GM19099 (cell line): Measurements from ENCODE around the gene KCNQ5.

ENCODE experiments used
- POLR2A ChIP-seq: IDR thresholded peaks from 3 replicates; pipeline ENCODE4 v1.6.1; 2011; ENCODE audit warnings: low read depth; ENCODE audit not compliant: insufficient read length; ENCODE audit errors: extremely low read depth

KCNQ5 gene

DNA sequence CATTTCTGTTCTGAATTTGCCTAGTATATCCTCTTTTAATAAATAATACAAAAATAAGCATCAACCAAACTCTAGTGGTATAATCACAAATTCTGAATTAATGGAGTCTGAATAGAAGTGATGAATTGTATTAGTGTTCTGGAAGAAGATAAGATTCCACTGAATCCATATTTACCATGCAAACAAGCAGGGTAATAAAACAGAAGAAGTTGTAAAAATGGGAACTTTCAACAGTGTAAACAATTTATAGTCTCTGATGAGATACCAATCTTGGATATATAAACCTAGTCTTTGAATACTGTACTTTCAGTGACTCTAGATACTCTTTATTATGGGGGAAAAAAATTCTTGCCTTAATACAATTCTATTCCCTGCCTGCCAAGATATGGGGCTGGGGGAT, 405.8 kb downstream of the KCNQ5 start:
- TF ChIP-seq POLR2A = no peak

DNA sequence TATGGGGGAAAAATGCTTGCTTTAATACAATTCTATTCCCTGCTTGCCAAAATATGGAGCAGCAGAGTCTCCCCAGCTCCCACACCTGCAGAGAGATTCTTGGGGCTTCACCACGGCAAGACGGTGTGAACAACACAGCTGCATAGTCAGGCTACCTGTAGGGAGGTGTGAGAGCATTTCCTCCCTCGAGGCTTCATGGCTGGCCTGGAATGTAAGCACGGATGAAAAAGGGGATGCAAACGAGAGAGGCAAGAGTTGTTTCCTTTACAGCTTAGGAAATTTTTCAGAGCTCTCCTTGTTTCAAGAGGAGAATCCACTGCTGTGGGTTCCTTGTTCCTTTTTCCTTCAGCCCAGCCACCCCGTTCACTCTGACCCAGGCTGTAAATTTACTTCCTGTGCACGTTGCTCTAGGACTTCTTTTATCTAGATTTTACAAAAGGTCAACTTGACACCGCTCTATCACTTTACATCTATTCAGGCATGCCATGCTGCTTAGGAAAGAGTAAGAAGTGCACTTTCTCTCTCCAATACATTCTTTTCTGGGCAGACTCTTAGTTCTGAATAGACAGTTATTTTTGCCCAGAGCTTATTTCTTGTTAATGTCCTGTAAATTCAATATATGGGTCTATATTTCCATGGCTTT, 406.4 kb downstream of the KCNQ5 start:
- no peak for TF ChIP-seq POLR2A

DNA sequence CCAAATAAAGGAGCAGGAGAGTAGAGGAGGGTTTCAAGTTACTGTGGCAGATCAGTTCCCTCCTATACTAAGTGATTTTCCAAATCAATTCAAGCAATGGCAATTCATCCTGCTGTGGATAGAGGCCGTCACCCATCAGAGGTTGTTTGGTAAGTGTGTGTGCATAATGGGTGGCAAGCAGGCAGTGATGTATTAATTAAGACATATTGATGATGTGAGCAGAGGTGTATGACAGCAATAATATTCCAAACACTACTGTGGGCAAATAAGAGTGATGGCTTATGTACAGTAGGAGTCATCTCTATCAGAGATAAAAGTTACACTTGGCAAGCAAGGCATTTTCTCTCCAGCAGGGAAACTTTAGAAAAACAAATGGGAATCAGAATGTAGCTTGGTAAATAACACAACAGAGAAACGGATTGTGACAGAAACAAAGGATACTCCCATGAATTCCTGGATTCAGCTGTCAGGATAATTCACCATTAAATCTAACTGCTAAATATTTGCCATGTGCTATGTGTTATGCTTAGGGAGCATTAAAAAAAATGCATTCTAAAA, 407.1 kb downstream of the KCNQ5 start:
- TF ChIP-seq POLR2A = no peak

DNA sequence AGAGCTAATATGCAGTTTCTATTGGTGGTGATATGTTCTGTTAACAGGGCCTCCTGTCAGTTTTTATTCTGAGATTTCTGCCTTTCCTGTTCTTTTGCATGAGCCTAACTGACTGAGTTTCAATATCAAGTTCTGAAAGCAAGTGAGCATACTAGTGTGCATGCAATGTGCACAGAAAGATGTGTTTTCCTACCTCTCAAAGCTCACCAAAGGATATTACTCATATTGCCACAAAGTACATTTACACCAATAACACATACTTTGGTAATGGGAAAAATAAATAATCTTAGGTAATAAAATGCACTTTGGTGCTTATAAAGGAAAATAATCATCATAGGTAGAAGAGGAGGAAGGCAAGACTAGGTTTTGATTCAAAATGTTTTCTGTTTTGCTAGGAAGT, 408.4 kb downstream of the KCNQ5 start:
- no peak for TF ChIP-seq POLR2A

- no peak for TF ChIP-seq POLR2A
Measured at GRCh38 chr6:73030791-73031782, 409.2 kb downstream of the KCNQ5 start.

DNA sequence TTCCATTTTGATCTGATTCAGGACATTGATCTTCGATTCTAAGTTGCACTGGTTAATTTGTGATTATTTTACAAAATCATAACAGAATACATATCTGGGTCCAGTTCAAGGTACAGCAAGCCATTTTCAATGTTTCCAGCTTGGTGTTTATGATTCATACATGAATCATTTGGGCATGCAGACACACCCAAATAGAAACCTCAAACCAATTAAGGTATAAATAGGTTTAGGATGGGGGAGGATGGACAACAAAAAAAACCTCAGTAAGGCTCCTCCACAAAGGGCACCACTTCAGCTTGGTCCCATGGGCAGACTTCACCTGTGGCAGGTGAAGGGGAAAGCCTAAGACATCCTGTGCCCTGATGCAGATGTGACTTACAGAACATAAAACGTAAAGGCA, 410.7 kb downstream of the KCNQ5 start:
- no peak for TF ChIP-seq POLR2A

DNA sequence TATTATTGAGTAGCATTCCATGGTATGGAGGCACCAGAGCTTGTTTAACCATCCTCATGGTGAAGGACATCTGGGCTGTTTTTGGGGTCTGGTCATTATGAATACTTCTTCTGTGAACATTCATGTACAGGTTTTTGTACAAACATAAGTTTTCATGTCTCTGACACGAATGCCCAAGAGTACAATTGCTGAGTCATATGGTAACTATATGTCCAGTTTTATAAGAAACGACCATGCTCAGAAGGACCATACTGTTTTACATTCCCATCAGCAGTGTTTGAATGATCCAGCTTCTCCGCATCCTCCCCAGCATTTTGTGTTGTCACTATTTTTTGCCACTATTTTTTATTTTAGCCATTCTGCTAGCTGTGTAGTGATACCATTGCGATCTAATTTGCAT, 414.8 kb downstream of the KCNQ5 start:
- TF ChIP-seq POLR2A = no peak

DNA sequence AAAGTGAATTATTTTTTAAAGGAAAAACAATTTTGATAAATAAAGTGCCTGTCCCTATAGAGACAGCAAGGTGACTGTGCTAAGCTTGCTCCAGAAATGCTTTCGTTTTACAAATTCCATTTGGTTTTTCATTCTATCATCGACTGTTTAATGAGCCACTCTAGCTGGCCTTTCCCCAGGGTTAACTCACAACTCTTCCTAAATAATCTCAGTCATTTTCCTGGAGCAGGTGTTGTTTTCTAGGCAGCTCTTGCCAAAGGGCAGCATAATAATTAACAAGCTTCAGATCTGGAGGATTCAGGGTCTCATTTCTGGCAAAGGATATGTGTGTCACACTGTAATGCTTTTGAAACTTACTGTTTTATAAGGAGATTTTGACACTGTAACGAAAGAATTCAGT, 419.2 kb downstream of the KCNQ5 start:
- no peak for TF ChIP-seq POLR2A

GRCh38 chr6:73042892-73043291, 421.0 kb downstream of the KCNQ5 start:
- TF ChIP-seq POLR2A = no peak

DNA sequence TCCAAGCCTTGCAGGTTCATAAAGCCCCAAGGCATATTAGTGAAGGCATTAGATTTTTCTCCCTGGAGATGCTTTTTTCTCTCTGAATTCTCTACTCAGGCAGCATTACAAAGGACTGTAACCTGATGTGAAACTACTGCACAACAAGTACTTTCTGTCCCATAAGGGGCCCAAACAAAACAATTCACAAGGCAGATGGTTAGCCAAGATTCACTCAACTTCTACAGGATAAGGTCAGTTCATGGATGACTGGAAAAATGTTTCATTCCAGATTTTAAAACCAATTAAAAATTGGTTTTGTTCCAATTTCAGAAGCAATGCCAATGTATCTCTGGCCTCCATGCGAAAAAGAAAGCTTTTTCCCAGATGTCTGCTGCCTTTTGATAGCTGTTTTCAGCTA, 421.6 kb downstream of the KCNQ5 start:
- TF ChIP-seq POLR2A = no peak

GRCh38 chr6:73045609-73046008, 423.7 kb downstream of the KCNQ5 start:
- no peak for TF ChIP-seq POLR2A

- no peak for TF ChIP-seq POLR2A
Measured at GRCh38 chr6:73047801-73048200, 425.9 kb downstream of the KCNQ5 start.

GRCh38 chr6:73049971-73050594, 428.2 kb downstream of the KCNQ5 start:
- TF ChIP-seq POLR2A = no peak

DNA sequence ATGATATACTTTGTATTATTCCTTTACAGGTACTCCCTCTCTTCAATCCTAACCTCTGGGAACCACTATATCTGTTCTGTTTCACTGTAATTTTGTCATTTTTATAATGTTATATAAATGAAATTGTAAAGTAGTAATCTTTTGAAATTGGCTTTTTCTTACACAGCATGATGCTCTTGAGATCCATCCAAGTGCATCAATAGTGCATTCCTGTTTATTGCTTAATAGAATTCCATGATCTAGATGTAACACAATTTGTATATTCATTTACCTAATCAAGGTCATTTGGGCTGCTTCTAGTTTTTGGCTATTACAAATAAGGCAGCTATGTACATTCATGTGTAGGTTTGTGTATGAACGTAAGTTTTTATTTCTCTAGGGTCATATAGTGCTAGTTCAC, 428.8 kb downstream of the KCNQ5 start:
- TF ChIP-seq POLR2A = no peak

DNA sequence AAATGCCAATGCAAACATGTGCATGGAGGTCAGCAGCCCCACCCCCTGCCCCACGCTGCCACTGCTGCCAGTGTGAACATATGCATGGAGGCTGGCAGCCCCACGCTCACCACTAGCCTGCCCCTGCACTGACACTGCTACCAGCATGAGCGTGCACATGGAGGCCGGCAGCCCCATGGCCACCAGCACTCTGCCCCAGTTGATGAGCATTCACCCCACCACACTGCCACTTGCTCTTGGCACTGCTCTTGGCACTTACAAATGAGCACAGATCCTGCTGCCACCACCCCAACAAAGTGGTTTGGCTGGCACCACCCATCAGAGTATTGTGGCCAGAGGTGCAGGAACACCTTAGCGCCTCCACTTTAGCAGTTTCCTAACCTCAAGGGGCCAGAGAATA, 429.3 kb downstream of the KCNQ5 start:
- TF ChIP-seq POLR2A = no peak
